Measurements from ENCODE around the gene FNDC1.
"Not testable (repeated sequence)": the region's sequence is repeated elsewhere in the genome, so short reads cannot be mapped to it uniquely, and the experiment has no call there.

Gene FNDC1

GRCh38 chr6:159169193-159169555 is at the start of gene FNDC1:
FNDC1 (plus strand) TSS chr6:159169400; CDS start chr6:159169597, 197 bp downstream.
- peak; percentile 53 for DNase-seq

GRCh38 chr6:159119791-159120190 is 49.4 kb upstream of the FNDC1 start:
- DNase-seq, result no peak

- no peak for DNase-seq
Measured at GRCh38 chr6:159121486-159121885, 47.7 kb upstream of the FNDC1 start.

GRCh38 chr6:159122453-159122852 is 46.7 kb upstream of the FNDC1 start:
- DNase-seq, result no peak

- not testable (repeated sequence) for DNase-seq
Measured at GRCh38 chr6:159123831-159124230, 45.4 kb upstream of the FNDC1 start.

- no peak for DNase-seq
Measured at GRCh38 chr6:159125014-159125609, 44.1 kb upstream of the FNDC1 start.

GRCh38 chr6:159125951-159126352 is 43.2 kb upstream of the FNDC1 start:
- DNase-seq, result no peak

- DNase-seq, result no peak
Measured at GRCh38 chr6:159126590-159126989, 42.6 kb upstream of the FNDC1 start.

- no peak for DNase-seq
Measured at GRCh38 chr6:159127701-159128100, 41.5 kb upstream of the FNDC1 start.

GRCh38 chr6:159128978-159129377 is 40.2 kb upstream of the FNDC1 start:
- DNase-seq, result no peak

- no peak for DNase-seq
Measured at GRCh38 chr6:159130846-159131245, 38.4 kb upstream of the FNDC1 start.

- DNase-seq, result no peak
Measured at GRCh38 chr6:159131709-159132108, 37.5 kb upstream of the FNDC1 start.

- DNase-seq, result no peak
Measured at GRCh38 chr6:159132664-159133063, 36.5 kb upstream of the FNDC1 start.

- DNase-seq, result peak; percentile 85
Measured at GRCh38 chr6:159134701-159135364, 34.4 kb upstream of the FNDC1 start.

GRCh38 chr6:159137676-159138075 is 31.5 kb upstream of the FNDC1 start:
- DNase-seq, result no peak

GRCh38 chr6:159142531-159142930 is 26.7 kb upstream of the FNDC1 start:
- no peak for DNase-seq

- DNase-seq, result no peak
Measured at GRCh38 chr6:159148641-159149040, 20.6 kb upstream of the FNDC1 start.

GRCh38 chr6:159149641-159150040 is 19.6 kb upstream of the FNDC1 start:
- DNase-seq, result no peak

- peak; percentile 55 for DNase-seq
Measured at GRCh38 chr6:159151266-159151855, 17.8 kb upstream of the FNDC1 start.

- DNase-seq, result no peak
Measured at GRCh38 chr6:159152041-159152440, 17.2 kb upstream of the FNDC1 start.

- no peak for DNase-seq
Measured at GRCh38 chr6:159152782-159153181, 16.4 kb upstream of the FNDC1 start.

GRCh38 chr6:159155679-159156078 is 13.5 kb upstream of the FNDC1 start:
- no peak for DNase-seq

GRCh38 chr6:159156089-159156488 is 13.1 kb upstream of the FNDC1 start:
- DNase-seq, result no peak

GRCh38 chr6:159157431-159157830 is 11.8 kb upstream of the FNDC1 start:
- no peak for DNase-seq

- DNase-seq, result no peak
Measured at GRCh38 chr6:159161839-159162238, 7.4 kb upstream of the FNDC1 start.
